PFSK-1 (cell line): ENCODE data around the gene TGM2.

Source experiments
- FOXP2 ChIP-seq: optimal IDR thresholded peaks from 2 replicates; pipeline ENCODE3; 2011; ENCODE audit warnings: borderline replicate concordance, control low read depth, inconsistent platforms; ENCODE audit not compliant: insufficient read depth; ENCODE audit errors: extremely low read length, extremely low read depth
- POLR2AphosphoS5 ChIP-seq: IDR thresholded peaks from 2 replicates; pipeline ENCODE4 v1.6.1; 2012; ENCODE audit warnings: low read depth, mild to moderate bottlenecking, control low read depth, low read length, moderate library complexity
- SIN3A ChIP-seq: IDR thresholded peaks from 2 replicates; pipeline ENCODE4 v1.6.1; 2012; ENCODE audit warnings: mild to moderate bottlenecking, low read length, moderate library complexity, borderline replicate concordance; ENCODE audit not compliant: insufficient read depth
- TAF1 ChIP-seq: IDR thresholded peaks from 2 replicates; pipeline ENCODE4 v1.6.1; 2012; ENCODE audit warnings: low read length, control low read depth, borderline replicate concordance; ENCODE audit not compliant: insufficient read depth
- TF ChIP-seq, protein P1 (sequence below), 2 experiments: IDR thresholded peaks; 2 replicates each; pipeline versions ENCODE4 v1.6.1 to v1.8.0; 2011 to 2012; ENCODE audit warnings: low read depth in 2 of 2, low read length in 2 of 2, control low read depth in 1 of 2, inconsistent platforms in 1 of 2, mild to moderate bottlenecking in 1 of 2, moderate library complexity in 1 of 2; ENCODE audit not compliant: insufficient read depth in 1 of 2

The TGM2 gene

GRCh38 chr20:38194971-38195504, 30.0 kb upstream of the TGM2 start:
- TF ChIP-seq, protein P1, sequence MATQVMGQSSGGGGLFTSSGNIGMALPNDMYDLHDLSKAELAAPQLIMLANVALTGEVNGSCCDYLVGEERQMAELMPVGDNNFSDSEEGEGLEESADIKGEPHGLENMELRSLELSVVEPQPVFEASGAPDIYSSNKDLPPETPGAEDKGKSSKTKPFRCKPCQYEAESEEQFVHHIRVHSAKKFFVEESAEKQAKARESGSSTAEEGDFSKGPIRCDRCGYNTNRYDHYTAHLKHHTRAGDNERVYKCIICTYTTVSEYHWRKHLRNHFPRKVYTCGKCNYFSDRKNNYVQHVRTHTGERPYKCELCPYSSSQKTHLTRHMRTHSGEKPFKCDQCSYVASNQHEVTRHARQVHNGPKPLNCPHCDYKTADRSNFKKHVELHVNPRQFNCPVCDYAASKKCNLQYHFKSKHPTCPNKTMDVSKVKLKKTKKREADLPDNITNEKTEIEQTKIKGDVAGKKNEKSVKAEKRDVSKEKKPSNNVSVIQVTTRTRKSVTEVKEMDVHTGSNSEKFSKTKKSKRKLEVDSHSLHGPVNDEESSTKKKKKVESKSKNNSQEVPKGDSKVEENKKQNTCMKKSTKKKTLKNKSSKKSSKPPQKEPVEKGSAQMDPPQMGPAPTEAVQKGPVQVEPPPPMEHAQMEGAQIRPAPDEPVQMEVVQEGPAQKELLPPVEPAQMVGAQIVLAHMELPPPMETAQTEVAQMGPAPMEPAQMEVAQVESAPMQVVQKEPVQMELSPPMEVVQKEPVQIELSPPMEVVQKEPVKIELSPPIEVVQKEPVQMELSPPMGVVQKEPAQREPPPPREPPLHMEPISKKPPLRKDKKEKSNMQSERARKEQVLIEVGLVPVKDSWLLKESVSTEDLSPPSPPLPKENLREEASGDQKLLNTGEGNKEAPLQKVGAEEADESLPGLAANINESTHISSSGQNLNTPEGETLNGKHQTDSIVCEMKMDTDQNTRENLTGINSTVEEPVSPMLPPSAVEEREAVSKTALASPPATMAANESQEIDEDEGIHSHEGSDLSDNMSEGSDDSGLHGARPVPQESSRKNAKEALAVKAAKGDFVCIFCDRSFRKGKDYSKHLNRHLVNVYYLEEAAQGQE (IDR thresholded peaks at IDR 0.05; ENCODE audit: insufficient read depth in 1 of 2, low read depth in 2 of 2, low read length in 2 of 2), result no peak
- no peak for TF ChIP-seq FOXP2

- TF ChIP-seq TAF1, result no peak
- TF ChIP-seq, protein P1 (IDR thresholded peaks at IDR 0.05; ENCODE audit: insufficient read depth in 1 of 2, low read depth in 2 of 2, low read length in 2 of 2), result no peak
- no peak for TF ChIP-seq POLR2AphosphoS5
- no peak for TF ChIP-seq FOXP2
Measured at GRCh38 chr20:38193586-38194105, 28.6 kb upstream of the TGM2 start.

- TF ChIP-seq SIN3A, result no peak
- no peak for TF ChIP-seq TAF1
- TF ChIP-seq POLR2AphosphoS5, result no peak
- TF ChIP-seq, protein P1 (IDR thresholded peaks at IDR 0.05; ENCODE audit: insufficient read depth in 1 of 2, low read depth in 2 of 2, low read length in 2 of 2), result no peak
- TF ChIP-seq FOXP2, result no peak
Measured at GRCh38 chr20:38192323-38192885, 27.3 kb upstream of the TGM2 start.

DNA sequence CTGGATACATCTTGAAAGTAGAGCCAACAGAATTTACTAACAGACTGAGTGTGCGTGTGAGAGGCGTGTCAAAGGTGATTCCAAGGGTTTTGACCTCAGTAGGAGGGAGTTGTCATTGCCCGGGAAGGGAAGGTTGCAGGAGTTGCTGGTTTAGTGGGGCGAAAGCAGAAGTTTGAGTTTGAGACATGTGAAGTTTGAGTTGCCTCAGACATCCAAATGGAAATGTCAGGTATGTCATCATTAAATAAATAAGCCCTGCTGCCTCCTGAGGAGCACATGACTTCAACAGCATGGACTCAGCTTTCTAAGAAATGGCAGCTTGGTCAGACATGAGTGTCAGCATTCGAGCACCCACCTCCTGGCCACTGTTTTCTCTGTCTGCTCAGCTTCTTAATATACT, 26.6 kb upstream of the TGM2 start:
- no peak for TF ChIP-seq POLR2AphosphoS5
- TF ChIP-seq, protein P1 (IDR thresholded peaks at IDR 0.05; ENCODE audit: insufficient read depth in 1 of 2, low read depth in 2 of 2, low read length in 2 of 2), result no peak
- TF ChIP-seq TAF1, result no peak
- no peak for TF ChIP-seq FOXP2
- TF ChIP-seq SIN3A, result no peak

DNA sequence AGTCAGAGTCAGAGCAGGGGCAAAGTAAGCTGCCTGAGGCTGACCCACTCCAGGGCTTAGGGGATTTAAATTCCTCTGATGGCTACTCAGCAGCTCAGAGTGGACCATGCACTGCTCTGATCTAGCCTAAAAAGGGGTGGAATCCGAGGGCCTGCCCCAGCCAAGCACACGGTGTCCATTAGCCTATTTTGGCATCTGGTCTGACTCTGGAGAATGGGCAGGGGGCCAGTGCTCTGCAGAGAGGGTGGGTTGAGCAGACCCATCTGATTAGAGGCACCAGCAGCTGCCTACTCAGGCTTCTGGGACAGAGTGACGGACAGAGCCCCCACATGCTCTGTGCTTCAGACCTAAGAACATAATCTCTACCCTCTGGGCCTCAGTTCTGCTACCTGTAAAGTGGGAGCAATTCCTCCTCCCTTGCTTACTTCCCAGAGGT, 25.9 kb upstream of the TGM2 start:
- TF ChIP-seq, protein P1 (IDR thresholded peaks at IDR 0.05; ENCODE audit: insufficient read depth in 1 of 2, low read depth in 2 of 2, low read length in 2 of 2), result no peak
- no peak for TF ChIP-seq POLR2AphosphoS5
- TF ChIP-seq FOXP2, result no peak
- no peak for TF ChIP-seq SIN3A
- no peak for TF ChIP-seq TAF1
